Measurements from ENCODE around the gene ATG13.
"Not testable (repeated sequence)": the region's sequence is repeated elsewhere in the genome, so short reads cannot be mapped to it uniquely, and the experiment has no call there.

Gene ATG13

DNA sequence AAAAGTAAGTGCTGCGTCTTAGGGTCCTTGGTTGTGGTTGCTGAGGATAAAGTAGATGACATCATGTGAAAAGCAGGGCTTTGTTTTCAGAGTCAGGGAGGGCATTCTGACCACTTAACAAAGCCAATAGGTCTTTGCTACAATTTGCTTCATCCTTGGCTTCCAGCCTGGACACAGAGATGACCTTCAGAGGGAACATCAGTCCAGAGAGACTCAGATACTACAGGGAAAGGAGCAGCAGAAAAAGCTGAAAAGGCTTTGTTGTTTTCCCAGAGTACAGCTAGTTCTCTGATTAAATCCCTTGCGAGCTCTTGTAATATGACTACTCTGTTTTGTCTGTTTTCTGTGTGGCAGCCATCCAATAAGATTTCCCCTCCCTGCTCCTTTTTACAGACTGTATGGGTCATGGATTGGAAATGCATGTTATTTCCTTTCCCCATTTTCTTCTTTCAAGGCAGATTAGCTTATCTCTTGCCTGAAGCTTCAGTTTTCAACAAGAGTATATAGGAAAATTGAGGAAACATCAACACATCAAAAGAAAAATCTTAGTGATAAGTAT lies 31.9 kb downstream of the ATG13 start:
- DNase-seq, result peak; percentile 62

DNA sequence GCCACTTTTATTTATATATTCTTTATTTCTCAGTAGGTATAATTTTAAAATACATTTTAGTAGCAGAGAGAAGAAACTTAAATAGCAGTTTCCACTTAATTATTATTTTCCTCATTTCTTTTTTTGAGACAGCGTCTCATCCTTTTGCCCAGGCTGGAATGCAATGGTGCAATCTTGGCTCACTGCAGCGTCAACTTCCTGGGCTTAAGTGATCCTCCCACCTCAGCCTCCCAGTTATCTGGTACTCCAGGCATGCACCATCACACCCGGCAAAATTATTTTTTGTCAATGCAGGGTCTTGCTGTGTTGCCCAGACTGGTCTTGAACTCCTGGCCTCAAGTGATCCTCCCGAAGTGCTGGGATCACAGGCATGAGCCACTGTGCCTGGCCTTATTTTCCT lies 38.3 kb downstream of the ATG13 start:
- DNase-seq, result no peak

DNA sequence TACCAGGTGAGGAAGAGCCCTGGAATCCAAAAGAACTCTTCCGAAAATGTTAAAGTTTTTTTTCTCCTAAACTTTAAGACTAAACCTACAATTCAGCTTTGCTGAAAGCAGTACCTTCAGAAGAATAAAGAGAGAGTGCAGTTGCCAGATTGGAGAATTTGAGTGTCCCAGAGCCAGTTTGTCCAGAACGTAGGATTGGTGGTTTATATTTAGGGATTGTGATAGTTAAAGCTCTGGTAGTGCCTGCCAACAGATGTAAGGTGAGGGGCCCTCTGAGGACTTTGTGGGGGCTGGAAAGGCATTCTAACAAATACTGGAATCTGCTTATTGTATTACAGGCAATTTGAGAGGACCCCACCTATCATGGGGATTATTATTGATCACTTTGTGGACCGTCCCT lies 39.8 kb downstream of the ATG13 start:
- no peak for DNase-seq

DNA sequence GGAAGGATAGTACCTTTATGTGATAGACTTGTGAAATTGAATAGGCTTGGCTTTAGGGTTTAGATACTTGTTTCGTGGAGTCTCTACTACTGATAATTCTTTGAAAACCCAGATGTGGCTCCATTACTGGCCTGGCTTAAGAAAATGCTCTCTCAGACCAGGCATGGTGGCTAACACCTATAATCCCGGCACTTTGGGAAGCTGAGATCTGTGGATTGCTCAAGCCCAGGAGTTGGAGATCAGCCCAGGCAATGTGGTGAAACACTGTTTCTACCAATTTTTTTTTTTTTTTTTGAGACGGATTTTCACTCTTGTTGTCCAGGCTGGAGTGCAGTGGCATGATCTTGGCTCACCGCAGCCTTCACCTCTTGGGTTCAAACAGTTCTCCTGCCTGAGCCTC lies 40.9 kb downstream of the ATG13 start:
- no peak for DNase-seq

DNA sequence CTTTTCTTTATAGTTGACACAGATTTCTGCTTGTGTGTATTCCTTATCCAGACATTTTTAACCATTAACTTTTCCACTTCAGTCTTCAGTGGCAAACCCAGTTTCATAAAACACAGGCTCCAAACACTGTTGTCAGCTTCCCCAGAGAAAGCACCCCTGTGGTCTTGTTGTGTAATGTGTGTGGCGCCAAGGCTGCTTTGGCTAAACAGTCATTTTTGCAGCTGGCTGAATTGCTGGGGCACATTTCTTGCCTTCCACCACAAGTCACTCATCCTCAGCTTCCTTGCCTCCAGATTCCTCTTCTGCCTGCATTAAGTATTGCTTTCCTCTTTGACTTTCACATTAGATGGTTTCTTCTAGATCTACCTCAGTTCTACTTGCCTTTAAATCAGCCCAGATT lies 42.6 kb downstream of the ATG13 start:
- no peak for DNase-seq

DNA sequence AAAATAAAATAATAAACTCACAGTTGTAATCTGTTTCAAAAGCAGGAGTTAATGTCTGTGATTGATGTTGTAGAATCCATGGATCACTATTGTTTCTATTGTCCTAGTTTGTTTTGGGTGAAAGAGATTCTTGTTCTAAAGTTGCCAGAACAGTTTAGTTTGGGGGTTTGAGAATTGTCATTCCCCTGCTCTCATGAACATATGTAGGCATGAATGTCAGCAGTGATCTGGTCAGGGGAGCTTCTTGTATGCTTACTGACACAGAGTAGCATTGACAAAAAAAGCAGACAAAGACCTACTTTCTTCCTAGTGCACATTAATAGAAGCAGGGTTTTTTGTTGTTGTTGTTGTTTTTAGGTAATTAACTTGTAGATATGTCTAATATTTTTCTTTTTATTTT lies 44.5 kb downstream of the ATG13 start:
- no peak for DNase-seq

DNA sequence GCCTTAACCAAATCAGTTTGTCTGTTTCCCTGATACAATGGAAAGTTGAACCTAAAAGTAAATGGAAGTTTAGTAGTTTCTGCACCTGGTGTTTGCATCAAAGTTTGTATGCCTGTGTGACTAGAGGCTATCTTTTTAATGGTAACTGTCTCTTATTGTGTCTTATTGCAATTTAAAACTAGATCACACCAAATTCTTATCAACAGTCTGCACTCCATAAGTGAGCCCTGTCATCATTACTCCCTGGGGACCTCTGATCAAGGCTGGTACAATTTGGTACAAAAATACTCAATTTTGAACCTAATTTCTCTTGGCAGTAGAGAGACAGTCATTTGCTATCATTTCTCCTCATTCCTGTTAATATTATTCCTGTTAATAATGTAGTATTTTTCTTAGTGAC lies 45.0 kb downstream of the ATG13 start:
- no peak for DNase-seq

DNA sequence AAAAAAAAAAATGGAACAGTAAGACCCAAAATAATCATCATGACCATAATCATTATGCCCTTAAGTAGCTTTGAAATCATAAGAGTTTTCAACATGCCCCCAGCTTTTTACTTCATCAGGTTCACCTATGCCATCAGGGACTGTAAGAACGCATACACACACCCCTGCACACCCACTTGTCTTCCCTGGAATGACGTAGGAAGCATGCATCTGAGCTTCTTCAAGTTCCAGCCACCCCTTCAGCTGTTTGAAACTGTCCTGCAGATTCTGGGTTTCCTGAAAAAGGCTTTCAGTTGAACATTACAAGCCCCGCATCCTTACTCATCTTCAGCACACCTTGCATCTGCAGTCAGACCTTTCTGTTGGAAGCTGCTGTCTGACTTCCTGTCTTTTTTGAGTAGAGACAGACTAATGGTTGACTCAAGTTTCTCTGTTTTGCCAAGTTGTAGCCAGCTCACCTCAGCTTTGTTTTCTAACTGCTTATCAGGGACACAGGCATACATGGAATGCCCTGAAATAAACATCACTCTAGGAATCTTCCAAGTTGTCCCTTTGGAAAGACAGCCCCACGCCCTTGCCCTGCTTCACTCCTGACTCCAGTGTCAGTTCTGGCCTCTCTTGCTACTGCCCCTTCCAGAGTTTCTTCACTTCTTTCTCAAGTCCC lies 46.1 kb downstream of the ATG13 start:
- DNase-seq, result no peak

DNA sequence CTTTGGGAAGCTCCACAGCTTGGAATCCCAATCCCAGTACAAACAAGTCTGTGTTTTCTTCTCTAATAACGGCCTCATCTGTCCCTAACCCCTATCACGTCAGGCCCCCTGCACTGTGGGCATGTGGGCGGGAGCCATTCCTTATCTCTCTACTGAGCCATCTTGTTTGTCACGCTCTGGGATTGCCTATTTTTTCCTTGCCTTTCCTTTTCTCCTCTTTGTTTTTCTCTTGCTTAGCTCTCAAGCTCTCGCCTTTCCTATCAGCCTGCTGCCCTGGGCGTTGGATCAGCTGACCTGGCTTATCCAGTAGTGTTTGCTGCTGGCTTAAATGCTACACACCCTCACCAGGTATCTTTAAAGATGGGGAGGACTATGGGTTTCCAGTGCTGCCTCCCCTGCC lies 47.3 kb downstream of the ATG13 start:
- DNase-seq, result no peak

DNA sequence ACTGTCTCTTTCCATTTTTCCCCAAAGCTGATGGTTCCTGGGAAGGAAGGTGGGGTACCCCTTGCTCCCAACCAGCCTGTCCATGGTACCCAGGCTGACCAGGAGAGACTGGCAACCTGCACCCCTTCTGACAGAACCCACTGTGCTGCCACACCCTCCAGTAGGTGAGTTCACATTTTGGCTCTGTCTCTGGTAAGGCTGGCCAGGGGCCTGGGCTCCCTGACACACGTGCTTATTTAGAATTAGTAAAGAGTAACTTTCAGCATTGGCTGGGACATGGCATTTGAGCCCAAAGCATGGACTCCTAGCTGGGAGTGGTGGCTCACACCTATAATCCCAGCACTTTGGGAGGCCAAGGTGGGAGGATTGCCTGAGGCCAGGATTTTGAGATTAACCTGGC lies 48.0 kb downstream of the ATG13 start:
- no peak for DNase-seq

DNA sequence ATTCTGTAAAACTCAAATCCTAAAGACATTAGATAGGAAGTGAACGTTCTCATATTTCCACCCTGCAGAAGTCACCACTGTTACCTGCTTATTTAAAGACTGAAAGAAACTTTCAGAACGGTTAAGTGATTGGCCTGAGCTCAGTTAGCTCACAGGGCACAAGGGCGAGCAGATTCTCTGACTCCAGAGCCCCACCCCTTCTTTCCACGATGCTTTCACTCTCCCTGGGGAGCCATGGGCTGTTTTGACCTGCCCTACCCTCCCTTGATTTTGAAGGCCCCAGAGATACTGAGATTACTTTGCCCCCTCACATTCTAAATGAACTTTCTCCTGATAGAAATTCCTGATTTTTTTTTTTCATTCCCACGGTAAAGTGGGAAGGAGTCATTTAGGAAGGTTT lies 49.2 kb downstream of the ATG13 start:
- DNase-seq, result no peak

DNA sequence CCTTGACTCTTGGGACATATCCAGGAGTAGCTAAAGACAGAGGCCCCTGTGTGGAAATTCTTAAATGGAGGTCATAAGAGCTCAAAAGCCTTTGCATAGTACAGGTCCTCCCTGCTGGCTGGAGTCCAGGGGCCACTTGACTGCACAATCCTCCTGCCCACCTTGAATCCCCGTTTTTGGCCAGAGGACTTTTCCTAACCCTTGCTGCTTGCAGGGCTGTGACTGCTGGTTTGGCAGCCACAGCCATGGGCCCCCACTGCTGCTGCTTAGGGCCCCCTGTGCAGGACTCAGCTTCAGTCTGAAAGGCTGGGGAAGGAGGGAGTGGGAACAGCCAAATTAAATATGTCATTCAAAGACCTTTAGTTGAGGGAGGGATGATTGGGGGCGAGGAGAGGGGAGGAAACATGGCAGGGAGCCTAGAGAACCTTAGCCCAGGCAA lies 49.7 kb downstream of the ATG13 start:
- no peak for DNase-seq

DNA sequence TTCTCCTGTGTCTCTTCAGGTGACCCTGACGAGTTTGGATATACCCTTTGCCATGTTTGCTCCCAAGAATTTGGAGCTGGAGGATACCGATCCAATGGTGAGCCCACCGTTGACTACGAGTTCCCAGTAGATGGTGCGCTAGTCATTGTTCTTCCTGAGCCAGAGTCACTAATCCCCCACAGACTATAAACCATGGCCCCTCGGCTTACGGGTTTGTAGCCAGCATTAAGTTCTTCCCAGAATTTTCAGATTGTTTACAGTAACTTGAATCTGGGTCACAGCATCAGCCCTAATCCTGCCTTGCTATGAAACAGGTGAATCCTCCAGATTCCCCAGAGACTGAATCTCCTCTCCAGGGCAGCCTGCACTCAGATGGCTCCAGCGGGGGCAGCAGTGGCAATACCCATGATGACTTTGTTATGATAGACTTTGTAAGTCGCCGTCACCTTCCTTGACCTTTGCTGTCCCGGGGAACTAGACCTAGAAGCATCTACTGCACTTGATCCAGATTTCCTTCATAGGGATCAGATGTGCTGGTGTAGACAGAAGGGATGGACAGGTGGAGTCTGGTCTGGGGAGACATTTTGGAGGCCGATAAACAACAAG lies 51.2 kb downstream of the ATG13 start:
- no peak for DNase-seq

DNA sequence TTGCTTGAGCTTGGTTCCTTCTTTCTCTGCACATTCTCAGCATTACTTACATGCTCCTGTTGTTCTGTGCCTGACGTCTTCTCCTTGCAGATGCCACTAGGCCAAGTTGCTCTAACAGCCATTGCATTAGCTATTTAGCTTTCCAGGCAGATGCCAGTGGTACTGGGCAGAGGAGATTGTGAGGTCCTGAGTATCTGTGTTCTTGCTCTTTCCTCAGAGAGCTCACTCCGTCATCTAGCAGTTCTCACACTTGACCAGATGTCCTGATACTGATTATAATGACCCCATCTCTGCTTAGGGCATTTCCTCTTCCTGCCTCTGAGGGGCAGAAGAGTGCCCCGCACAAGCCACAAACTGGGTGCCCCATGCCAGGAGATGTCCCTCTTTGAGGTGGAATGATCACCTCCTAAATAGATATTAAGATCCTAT lies 52.4 kb downstream of the ATG13 start:
- no peak for DNase-seq

DNA sequence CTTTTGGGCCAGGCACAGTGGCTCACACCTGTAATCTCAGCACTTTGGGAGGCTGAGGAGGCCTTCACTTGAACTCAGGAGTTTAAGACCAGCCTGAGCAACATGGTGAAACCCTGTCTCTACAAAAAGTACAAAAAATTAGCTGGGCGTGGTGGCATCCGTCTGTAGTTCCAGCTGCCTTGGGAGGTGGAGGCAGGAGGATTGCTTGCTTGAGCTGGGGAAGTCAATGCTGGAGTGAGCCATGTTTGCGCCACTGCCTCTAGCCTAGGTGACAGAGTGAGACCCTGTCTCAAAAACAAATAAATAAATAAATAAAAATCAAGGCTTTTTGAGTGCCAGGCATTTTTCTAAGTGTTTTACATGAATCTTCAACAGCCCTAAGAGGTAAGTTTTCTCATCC lies 53.2 kb downstream of the ATG13 start:
- not testable (repeated sequence) for DNase-seq

DNA sequence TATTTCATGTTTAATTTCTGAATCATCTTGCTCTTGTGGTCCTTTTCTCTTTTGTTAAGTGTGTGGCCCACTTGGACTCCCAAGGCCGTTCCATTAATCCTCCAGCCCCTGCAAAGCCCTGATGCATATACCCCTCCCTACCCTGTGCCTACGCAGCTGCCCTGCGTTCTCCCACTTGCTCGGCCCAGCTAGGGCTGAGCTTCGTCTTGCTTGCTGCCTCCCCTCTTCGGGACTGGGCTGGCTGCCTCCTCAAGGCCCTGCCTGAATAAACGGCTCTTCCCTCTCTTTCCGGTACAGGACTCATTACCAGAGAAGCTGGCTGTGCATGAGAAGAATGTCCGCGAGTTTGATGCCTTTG lies 54.6 kb downstream of the ATG13 start:
- DNase-seq, result no peak

DNA sequence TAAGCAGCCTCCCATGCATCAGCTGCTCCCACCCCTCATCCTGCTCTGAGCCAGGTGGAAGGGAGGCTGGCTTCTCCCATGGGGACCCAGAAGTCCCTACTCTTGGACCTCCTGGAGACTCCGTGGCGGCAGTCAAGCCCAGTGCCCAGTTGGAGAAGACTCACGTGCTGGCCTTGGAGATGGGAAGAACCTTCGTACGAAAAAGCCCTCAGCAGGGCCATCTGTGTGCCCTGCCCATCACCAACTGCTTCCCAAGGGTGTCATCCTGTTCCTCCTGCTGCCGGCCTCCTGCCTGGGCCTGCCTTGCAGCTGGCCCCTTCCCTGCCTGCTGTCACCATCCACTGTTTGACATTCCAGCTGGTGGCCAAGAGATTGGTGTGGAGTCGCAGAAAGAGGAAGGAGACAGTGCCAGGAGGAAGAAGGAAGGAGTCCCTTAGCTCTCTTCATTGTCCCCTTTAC lies 55.1 kb downstream of the ATG13 start:
- no peak for DNase-seq

DNA sequence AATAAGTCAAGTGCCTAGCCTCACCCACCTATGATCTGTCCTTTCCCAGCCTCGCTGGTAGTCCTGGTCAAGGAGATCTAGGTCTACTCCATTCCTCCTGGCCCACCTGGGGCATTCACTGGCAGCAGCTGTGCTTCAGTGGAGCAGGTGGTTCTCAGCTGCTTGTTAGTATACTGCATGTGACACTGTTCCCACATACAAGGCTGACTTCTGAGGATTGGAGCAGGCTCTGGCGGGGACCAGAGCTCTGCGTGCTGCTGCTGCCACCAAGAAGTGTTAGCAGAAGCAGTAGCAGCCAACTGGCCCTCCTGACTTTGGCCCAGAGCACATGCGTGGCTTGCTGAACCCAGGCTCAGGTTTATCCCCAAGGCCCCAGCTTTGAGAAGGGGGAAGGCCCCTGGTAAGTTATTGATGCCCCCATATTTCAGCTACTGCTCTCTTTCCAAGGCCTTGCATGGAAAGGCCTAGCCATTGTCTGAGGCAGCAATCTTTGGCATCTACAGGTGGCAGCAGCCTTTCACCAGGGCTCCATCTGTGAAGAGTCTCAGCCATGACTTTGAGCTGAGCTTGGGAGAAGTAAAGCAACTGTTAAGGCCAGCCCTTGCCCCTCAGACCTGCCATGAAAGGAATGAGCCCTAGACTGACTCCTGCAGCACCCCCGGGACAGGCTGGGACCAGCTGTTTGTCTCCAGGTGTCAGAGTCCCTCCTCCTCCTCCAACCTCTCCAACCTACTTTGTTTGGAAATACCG lies 56.5 kb downstream of the ATG13 start:
- DNase-seq, result no peak

DNA sequence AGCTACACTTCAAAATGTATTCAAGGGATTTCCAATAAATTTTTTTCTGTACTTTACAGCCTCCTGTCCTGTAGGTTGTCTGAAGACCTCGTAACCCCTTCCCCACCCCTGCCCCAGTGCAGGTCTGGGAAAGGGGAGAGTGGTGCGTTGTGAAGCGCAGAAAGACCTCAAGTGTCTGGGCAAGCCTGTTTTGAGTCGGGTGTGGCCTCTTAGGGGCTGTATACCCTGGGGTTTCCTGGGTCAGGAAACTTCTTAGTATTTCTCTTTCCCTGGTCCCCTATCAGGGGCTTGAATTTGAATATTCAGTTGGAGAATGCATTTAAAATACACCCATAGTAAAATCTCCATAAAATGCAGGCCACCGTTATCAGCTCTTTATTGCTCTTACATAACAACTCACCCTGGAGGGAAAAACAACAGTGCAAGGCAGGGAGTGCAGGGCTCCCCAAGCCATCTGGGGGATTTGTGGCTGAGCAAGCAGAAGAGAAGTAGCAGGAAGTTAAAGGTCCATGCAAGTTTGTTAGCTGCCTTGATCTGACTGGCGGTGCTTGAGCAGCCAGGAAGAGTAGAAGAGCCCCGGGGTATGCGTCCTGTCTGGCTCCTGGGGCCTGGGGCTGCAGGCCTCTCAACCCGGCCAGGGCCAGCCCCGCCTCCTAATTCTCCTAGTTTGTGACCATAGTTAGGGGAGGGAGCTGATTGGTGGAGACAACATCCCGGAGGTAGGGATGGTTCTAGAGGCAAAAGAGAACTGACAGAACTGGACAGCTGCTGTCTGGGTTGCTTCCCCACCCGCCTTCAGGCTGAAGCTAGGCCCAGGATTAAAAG lies 57.3 kb downstream of the ATG13 start:
- no peak for DNase-seq

DNA sequence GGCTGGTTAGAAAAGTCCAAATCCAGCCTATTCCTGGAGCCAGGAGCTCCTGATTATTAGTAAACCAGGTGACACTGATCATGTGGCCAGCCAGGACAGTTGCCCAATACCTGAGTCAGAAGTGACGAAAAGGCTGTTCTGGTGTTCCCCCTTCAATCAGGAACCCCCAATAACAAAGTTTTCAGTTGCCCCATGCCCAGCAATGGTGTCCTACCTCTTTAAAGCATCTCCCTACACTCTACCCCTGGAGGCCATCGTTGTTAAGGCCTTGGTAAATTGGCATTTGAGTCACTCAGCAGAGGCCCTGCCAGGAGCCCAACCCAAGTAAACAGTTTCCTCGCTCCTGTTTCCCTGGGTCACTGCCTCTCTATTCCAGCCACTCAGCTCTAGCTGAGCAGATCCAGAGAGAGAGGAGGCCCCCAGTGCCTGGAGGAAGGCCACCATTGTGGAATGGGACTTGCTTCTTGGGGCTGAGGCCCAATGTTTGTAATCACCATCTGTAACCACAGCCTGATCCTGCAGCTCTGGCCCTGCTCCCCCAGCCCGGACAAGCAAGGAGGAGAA lies 58.0 kb downstream of the ATG13 start:
- DNase-seq, result peak; percentile 25

DNA sequence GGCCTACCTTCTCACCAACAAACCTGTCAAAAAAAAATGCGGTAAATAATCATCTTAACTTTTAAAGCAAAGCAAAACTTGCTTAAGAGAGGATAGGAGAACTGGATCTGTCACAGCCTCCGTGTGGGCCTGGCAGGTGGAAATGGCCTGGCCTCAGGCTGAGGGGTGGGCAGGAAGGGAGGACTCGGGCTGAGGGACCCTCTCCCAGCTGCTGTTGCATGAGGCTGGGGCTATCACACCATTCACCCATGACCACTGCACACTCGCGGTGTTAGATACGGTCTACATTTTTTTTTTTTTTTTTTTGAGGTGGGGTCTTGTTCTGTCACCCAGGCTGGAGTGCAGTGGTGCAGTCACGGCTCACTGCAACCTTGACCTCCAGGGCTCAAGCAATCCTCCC lies 58.6 kb downstream of the ATG13 start:
- DNase-seq, result no peak

DNA sequence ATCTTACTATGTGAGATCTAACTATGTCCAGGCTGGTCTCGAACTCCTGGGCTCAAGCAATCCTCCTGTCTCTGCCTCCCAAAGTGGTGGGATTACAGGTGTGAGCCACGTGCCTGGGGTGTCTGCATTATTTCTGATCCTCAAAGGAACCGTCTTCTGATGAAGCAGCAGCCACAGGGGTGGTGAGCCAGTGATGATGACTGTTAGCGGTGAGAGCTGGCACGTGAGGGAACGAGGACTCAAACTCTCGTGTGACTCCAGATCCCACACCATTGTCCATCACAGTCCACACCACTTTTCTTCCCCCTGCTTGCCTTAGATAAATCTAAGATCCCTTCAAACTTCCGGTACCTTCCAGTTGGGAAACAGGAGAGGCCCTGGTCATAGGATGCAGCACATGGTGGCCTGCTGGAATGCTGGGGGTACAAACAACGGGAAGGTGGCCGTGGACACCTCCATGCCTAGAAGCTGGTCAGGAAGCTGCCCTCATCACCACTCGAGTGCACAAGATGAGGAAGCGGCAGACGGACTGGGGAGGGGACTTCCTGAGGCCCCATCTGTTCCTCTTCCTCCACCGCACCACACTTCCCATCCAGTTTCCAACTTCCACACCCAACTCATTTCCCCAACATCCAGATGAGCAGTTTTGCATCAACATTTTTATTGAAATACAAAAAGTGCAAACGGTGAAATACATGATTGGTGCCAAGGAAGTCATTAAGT lies 59.2 kb downstream of the ATG13 start:
- DNase-seq, result no peak
